Fibroblast of gingiva (primary cell): Measurements from ENCODE around the gene TRIB2.

ENCODE experiments used
- DNase-seq: peaks from one replicate; pipeline ENCODE4 v3.0.0-alpha.2; 2011; ENCODE audit warnings: low read depth

TRIB2 gene

GRCh38 chr2:12700989-12701388, 15.7 kb upstream of the TRIB2 start:
- peak; percentile 46 for DNase-seq

- DNase-seq, result no peak
These were observed 15.0 kb upstream of the TRIB2 start for GRCh38 chr2:12701786-12702167.

GRCh38 chr2:12702168-12703121, 14.3 kb upstream of the TRIB2 start:
- peak; percentile 86 for DNase-seq

- DNase-seq, result peak; percentile 69
These were observed 12.4 kb upstream of the TRIB2 start for GRCh38 chr2:12704378-12704777.

- DNase-seq, result no peak
These were observed 11.5 kb upstream of the TRIB2 start for GRCh38 chr2:12705230-12705629.

GRCh38 chr2:12705742-12706141, 11.0 kb upstream of the TRIB2 start:
- no peak for DNase-seq

- DNase-seq, result no peak
These were observed 8.1 kb upstream of the TRIB2 start for GRCh38 chr2:12708508-12709206.

- no peak for DNase-seq
These were observed 7.6 kb upstream of the TRIB2 start for GRCh38 chr2:12709207-12709522.

GRCh38 chr2:12710301-12710700, 6.4 kb upstream of the TRIB2 start:
- DNase-seq, result no peak

GRCh38 chr2:12711339-12711738, 5.4 kb upstream of the TRIB2 start:
- DNase-seq, result no peak

GRCh38 chr2:12712881-12713280, 3.9 kb upstream of the TRIB2 start:
- DNase-seq, result peak; percentile 14

GRCh38 chr2:12714391-12715221, 2.1 kb upstream of the TRIB2 start:
- DNase-seq, result peak; percentile 45

GRCh38 chr2:12715258-12716031, 1.3 kb upstream of the TRIB2 start:
- no peak for DNase-seq

- DNase-seq, result peak; percentile 52
These were observed 779 bp upstream of the TRIB2 start for GRCh38 chr2:12716032-12716281.

- peak; percentile 81 for DNase-seq
These were observed 667 bp downstream of the TRIB2 start for GRCh38 chr2:12717191-12718014.

GRCh38 chr2:12718015-12718671, 1.4 kb downstream of the TRIB2 start:
- peak; percentile 10 for DNase-seq

GRCh38 chr2:12718711-12719399, 2.1 kb downstream of the TRIB2 start:
- DNase-seq, result no peak

- DNase-seq, result peak; percentile 98
These were observed 2.9 kb downstream of the TRIB2 start for GRCh38 chr2:12719400-12720277.

GRCh38 chr2:12720278-12720620, 3.5 kb downstream of the TRIB2 start:
- no peak for DNase-seq
